RWPE2 (cell line): ENCODE results near the gene MED28.
"Not testable (repeated sequence)": the region's sequence is repeated elsewhere in the genome, so short reads cannot be mapped to it uniquely, and the experiment has no call there.

Experiments used
- ATAC-seq: fragments of 200-7000 bp; cut with Tn5 transposase; 3 replicates; pipeline ENCODE4 v1.9.1; 2021; ENCODE audit warnings: low read depth
- DNase-seq: peaks from one replicate; pipeline ENCODE4 v3.0.0-alpha.2; 2020; ENCODE audit warnings: low spot score
- H3K27ac ChIP-seq: fragments of 450-650 bp; 2 replicates; pipeline ENCODE4 v1.5.1; 2017; ENCODE audit warnings: mild to moderate bottlenecking; ENCODE audit not compliant: poor library complexity, severe bottlenecking
- H3K27me3 ChIP-seq: fragments of 250-450 bp; sonication (Bioruptor Pico); 2 replicates; pipeline ENCODE4 v1.5.1; 2021; ENCODE audit warnings: mild to moderate bottlenecking, moderate library complexity; ENCODE audit not compliant: insufficient read depth, poor library complexity, severe bottlenecking
- H3K36me3 ChIP-seq: fragments of 250-450 bp; sonication (Bioruptor Pico); 2 replicates; pipeline ENCODE4 v1.5.1; 2020; ENCODE audit warnings: low read depth, mild to moderate bottlenecking, moderate library complexity
- H3K4me1 ChIP-seq: fragments of 250-450 bp; sonication (Bioruptor Pico); 2 replicates; pipeline ENCODE4 v1.5.1; 2021; ENCODE audit warnings: mild to moderate bottlenecking, moderate library complexity; ENCODE audit not compliant: insufficient read depth, poor library complexity, severe bottlenecking
- H3K4me3 ChIP-seq: fragments of 250-450 bp; sonication (Bioruptor Pico); 2 replicates; pipeline ENCODE4 v1.5.1; 2021; ENCODE audit warnings: mild to moderate bottlenecking, moderate library complexity; ENCODE audit not compliant: severe bottlenecking
- H3K9me3 ChIP-seq: fragments of 250-450 bp; sonication (Bioruptor Pico); 2 replicates; pipeline ENCODE4 v1.5.1; 2021; ENCODE audit warnings: mild to moderate bottlenecking, moderate library complexity; ENCODE audit not compliant: severe bottlenecking
- CTCF ChIP-seq: fragments of 450-650 bp; IDR thresholded peaks from one replicate; pipeline ENCODE4 v1.5.1; 2017; ENCODE audit warnings: mild to moderate bottlenecking, moderate library complexity; ENCODE audit not compliant: poor library complexity, severe bottlenecking

The MED28 gene

GRCh38 chr4:17650406-17650805 lies 36.0 kb downstream of the MED28 start:
- H3K27ac ChIP-seq = no peak overlapping the region
- no peaks in the 10 kb centered on the region for H3K4me1 ChIP-seq
- no peak for TF ChIP-seq CTCF
- ATAC-seq (no peak), DNase-seq (no peak)
- H3K36me3 ChIP-seq = no peaks in the 10 kb centered on the region
- no peaks in the 10 kb centered on the region for H3K27me3 ChIP-seq
- peaks cover 2% of the 10 kb centered on the region for H3K9me3 ChIP-seq
- H3K4me3 ChIP-seq = no peak overlapping the region

- Histone ChIP-seq H3K36me3 (no peaks in the 10 kb centered on the region), H3K27ac (no peak overlapping the region), H3K4me3 (no peak overlapping the region), H3K27me3 (no peaks in the 10 kb centered on the region), H3K4me1 (no peaks in the 10 kb centered on the region), H3K9me3 (no peaks in the 10 kb centered on the region)
- TF ChIP-seq CTCF = no peak
- no peak for ATAC-seq
- no peak for DNase-seq
These were observed 40.3 kb downstream of the MED28 start for GRCh38 chr4:17654701-17655100.

- DNase-seq (no peak), ATAC-seq (no peak)
- Histone ChIP-seq H3K27me3 (no peaks in the 10 kb centered on the region), H3K4me1 (no peaks in the 10 kb centered on the region), H3K27ac (no peak overlapping the region), H3K4me3 (no peak overlapping the region), H3K36me3 (no peaks in the 10 kb centered on the region), H3K9me3 (no peaks in the 10 kb centered on the region)
- no peak for TF ChIP-seq CTCF
These were observed 42.6 kb downstream of the MED28 start for GRCh38 chr4:17657090-17657489.

GRCh38 chr4:17657849-17658248 lies 43.4 kb downstream of the MED28 start:
- TF ChIP-seq CTCF = no peak
- Histone ChIP-seq H3K27ac (no peak overlapping the region), H3K4me1 (no peaks in the 10 kb centered on the region), H3K4me3 (no peak overlapping the region), H3K27me3 (no peaks in the 10 kb centered on the region), H3K36me3 (no peaks in the 10 kb centered on the region), H3K9me3 (no peaks in the 10 kb centered on the region)
- DNase-seq = no peak
- ATAC-seq = no peak

- DNase-seq, H3K36me3 ChIP-seq, ATAC-seq, H3K27me3 ChIP-seq, H3K27ac ChIP-seq, H3K9me3 ChIP-seq, H3K4me3 ChIP-seq, H3K4me1 ChIP-seq: not testable (repeated sequence)
These were observed 44.8 kb downstream of the MED28 start for GRCh38 chr4:17659196-17659595.
